Astrocyte (in vitro differentiated cells and primary cell): ENCODE measurements around the gene LAMA3. TPM values are rescaled to one million over a fixed set of nuclear protein-coding genes. Genes with fewer than 3 reads are reported as not detected.

Source experiments
- DNase-seq: peaks from one replicate; pipeline ENCODE4 v3.0.0-alpha.2; 2010; ENCODE audit warnings: low read depth
- FAIRE-seq: peaks from 2 replicates; lab custom pipeline; 2011; peaks lifted over from hg19 to GRCh38; lab: Jason Lieb, UNC
- H2AFZ ChIP-seq: 2 replicates; pipeline ENCODE4 v1.6.0; 2012; ENCODE audit warnings: low read depth, low read length, inconsistent platforms
- H3K27ac ChIP-seq: 2 replicates; pipeline ENCODE4 v1.5.1; 2011; ENCODE audit warnings: low read depth, low read length, inconsistent platforms
- H3K27me3 ChIP-seq: 2 replicates; pipeline ENCODE4 v1.6.0; 2011; ENCODE audit warnings: low read length, inconsistent platforms; ENCODE audit not compliant: insufficient read depth
- H3K36me3 ChIP-seq: 2 replicates; pipeline ENCODE4 v1.5.1; 2011; ENCODE audit warnings: low read length, inconsistent platforms; ENCODE audit not compliant: insufficient read depth
- H3K4me1 ChIP-seq: 2 replicates; pipeline ENCODE4 v1.5.1; 2011; ENCODE audit warnings: low read length, inconsistent platforms; ENCODE audit not compliant: insufficient read depth
- H3K4me2 ChIP-seq: 2 replicates; pipeline ENCODE4 v1.6.0; 2012; ENCODE audit warnings: low read length, inconsistent platforms
- H3K4me3 ChIP-seq: 2 replicates; pipeline ENCODE4 v1.5.1; 2011; ENCODE audit warnings: low read depth, mild to moderate bottlenecking, low read length, inconsistent platforms; ENCODE audit not compliant: insufficient read depth
- H3K79me2 ChIP-seq: 2 replicates; pipeline ENCODE4 v1.6.0; 2012; ENCODE audit warnings: mild to moderate bottlenecking, low read length, inconsistent platforms; ENCODE audit not compliant: insufficient read depth
- H3K9ac ChIP-seq: 2 replicates; pipeline ENCODE4 v1.6.0; 2012; ENCODE audit warnings: mild to moderate bottlenecking, low read length, inconsistent platforms
- H3K9me3 ChIP-seq: 2 replicates; pipeline ENCODE4 v1.5.1; 2012; ENCODE audit warnings: low read depth, mild to moderate bottlenecking, low read length, inconsistent platforms; ENCODE audit not compliant: insufficient read depth
- H4K20me1 ChIP-seq: 2 replicates; pipeline ENCODE4 v1.6.0; 2012; ENCODE audit warnings: low read length, inconsistent platforms; ENCODE audit not compliant: insufficient read depth
- H3K27ac Mint-ChIP-seq: one replicate; pipeline ENCODE4 v1.8.0; 2021; ENCODE audit warnings: mild to moderate bottlenecking, mixed read lengths; ENCODE audit not compliant: unreplicated experiment
- H3K27me3 Mint-ChIP-seq: one replicate; pipeline ENCODE4 v1.8.0; 2021; ENCODE audit warnings: low read depth, mixed read lengths; ENCODE audit not compliant: unreplicated experiment
- H3K36me3 Mint-ChIP-seq: one replicate; pipeline ENCODE4 v1.8.0; 2021; ENCODE audit warnings: low read depth, mixed read lengths; ENCODE audit not compliant: unreplicated experiment
- H3K4me1 Mint-ChIP-seq: one replicate; pipeline ENCODE4 v1.8.0; 2021; ENCODE audit warnings: low read depth, mixed read lengths; ENCODE audit not compliant: unreplicated experiment
- H3K4me3 Mint-ChIP-seq: one replicate; pipeline ENCODE4 v1.8.0; 2021; ENCODE audit warnings: mild to moderate bottlenecking, moderate library complexity, mixed read lengths; ENCODE audit not compliant: unreplicated experiment
- H3K9me3 Mint-ChIP-seq: one replicate; pipeline ENCODE4 v1.8.0; 2021; ENCODE audit warnings: mild to moderate bottlenecking, mixed read lengths; ENCODE audit not compliant: unreplicated experiment
- EZH2 ChIP-seq: IDR thresholded peaks from 2 replicates; pipeline ENCODE4 v1.6.1; 2012; ENCODE audit warnings: mild to moderate bottlenecking, low read length, inconsistent platforms; ENCODE audit not compliant: insufficient read depth
- total RNA-seq: library from RNA; stranded (reverse); gene quantifications from 2 replicates; pipeline ENCODE4 v1.2.1, GENCODE V29; 2021
- TF ChIP-seq, protein P1 (sequence below): IDR thresholded peaks from 2 replicates; pipeline ENCODE4 v1.5.1; 2011; ENCODE audit warnings: low read depth, mild to moderate bottlenecking, inconsistent platforms, low read length, moderate library complexity; ENCODE audit not compliant: insufficient read depth

Gene LAMA3
- total RNA-seq, 1 donor from 2014 or later, result 0.86 TPM

DNA sequence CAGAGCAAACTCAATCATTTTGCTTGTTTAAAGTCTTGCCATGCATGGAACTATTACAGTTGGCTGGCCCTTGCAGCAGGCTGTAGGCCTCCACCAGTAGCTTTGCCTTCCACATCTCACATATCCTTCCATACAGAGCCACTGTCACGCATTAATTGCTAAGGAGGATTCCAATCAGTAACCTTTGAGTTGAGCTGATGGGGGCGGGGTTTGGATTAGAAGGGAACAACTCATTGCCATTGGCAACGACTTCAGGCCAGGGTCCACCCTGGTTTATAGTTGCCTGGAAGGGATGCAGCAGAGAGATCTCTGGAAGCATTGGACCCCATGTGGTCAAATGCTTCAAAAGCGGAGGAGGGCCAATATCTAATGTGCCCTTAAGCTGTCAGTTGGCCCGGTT lies 262.0 kb downstream of the LAMA3 start:
- no peak for FAIRE-seq
- Histone ChIP-seq H2AFZ (no peak overlapping the region), H3K9me3 (no peaks in the 10 kb centered on the region), H3K9ac (no peak overlapping the region), H3K4me3 (no peak overlapping the region), H3K27me3 (peaks cover 9% of the 10 kb centered on the region), H3K79me2 (no peaks in the 10 kb centered on the region), H3K4me2 (no peak overlapping the region), H3K36me3 (no peaks in the 10 kb centered on the region), H3K4me1 (no peaks in the 10 kb centered on the region), H4K20me1 (no peaks in the 10 kb centered on the region), H3K27ac (no peak overlapping the region)
- H3K36me3 Mint-ChIP-seq, result no peaks in the 10 kb centered on the region
- DNase-seq, result no peak
- H3K27me3 Mint-ChIP-seq, result peaks cover 17% of the 10 kb centered on the region
- no peaks in the 10 kb centered on the region for H3K9me3 Mint-ChIP-seq
- H3K27ac Mint-ChIP-seq, result no peak overlapping the region
- no peak overlapping the region for H3K4me3 Mint-ChIP-seq
- H3K4me1 Mint-ChIP-seq, result no peaks in the 10 kb centered on the region
- no peak for TF ChIP-seq EZH2
- TF ChIP-seq, protein P1, sequence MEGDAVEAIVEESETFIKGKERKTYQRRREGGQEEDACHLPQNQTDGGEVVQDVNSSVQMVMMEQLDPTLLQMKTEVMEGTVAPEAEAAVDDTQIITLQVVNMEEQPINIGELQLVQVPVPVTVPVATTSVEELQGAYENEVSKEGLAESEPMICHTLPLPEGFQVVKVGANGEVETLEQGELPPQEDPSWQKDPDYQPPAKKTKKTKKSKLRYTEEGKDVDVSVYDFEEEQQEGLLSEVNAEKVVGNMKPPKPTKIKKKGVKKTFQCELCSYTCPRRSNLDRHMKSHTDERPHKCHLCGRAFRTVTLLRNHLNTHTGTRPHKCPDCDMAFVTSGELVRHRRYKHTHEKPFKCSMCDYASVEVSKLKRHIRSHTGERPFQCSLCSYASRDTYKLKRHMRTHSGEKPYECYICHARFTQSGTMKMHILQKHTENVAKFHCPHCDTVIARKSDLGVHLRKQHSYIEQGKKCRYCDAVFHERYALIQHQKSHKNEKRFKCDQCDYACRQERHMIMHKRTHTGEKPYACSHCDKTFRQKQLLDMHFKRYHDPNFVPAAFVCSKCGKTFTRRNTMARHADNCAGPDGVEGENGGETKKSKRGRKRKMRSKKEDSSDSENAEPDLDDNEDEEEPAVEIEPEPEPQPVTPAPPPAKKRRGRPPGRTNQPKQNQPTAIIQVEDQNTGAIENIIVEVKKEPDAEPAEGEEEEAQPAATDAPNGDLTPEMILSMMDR, result no peak

DNA sequence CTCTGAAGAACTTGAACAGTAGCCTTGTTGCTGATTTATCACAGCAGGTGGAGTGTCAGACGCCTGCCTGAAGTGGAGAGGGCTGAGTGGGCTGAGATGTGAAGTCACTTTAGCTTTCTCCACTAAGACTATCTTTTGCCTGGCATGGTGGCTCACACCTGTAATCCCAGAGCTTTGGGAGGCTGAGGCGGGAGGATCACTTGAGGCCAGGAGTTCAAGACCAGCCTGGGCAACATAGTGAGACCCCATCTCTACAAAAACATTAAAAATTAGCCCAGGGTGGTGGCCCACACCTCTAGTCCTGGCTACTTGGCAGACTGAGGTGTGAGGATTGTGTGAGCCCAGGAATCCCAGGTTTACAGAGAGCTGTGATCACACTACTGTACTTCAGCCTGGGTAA lies 264.7 kb downstream of the LAMA3 start:
- no peaks in the 10 kb centered on the region for H3K4me1 Mint-ChIP-seq
- peaks cover 24% of the 10 kb centered on the region for H3K27me3 Mint-ChIP-seq
- no peak overlapping the region for H2AFZ ChIP-seq
- no peaks in the 10 kb centered on the region for H3K36me3 ChIP-seq
- no peaks in the 10 kb centered on the region for H3K4me1 ChIP-seq
- H3K27me3 ChIP-seq, result peaks cover 9% of the 10 kb centered on the region
- no peaks in the 10 kb centered on the region for H3K36me3 Mint-ChIP-seq
- H3K9me3 ChIP-seq, result no peaks in the 10 kb centered on the region
- H3K27ac Mint-ChIP-seq, result no peak overlapping the region
- H3K27ac ChIP-seq, result no peak overlapping the region
- TF ChIP-seq EZH2, result no peak
- no peak overlapping the region for H3K4me3 ChIP-seq
- DNase-seq (no peak), FAIRE-seq (no peak)
- H4K20me1 ChIP-seq, result no peaks in the 10 kb centered on the region
- no peak overlapping the region for H3K4me3 Mint-ChIP-seq
- H3K9ac ChIP-seq, result no peak overlapping the region
- H3K9me3 Mint-ChIP-seq, result no peaks in the 10 kb centered on the region
- no peak overlapping the region for H3K4me2 ChIP-seq
- H3K79me2 ChIP-seq, result no peaks in the 10 kb centered on the region

DNA sequence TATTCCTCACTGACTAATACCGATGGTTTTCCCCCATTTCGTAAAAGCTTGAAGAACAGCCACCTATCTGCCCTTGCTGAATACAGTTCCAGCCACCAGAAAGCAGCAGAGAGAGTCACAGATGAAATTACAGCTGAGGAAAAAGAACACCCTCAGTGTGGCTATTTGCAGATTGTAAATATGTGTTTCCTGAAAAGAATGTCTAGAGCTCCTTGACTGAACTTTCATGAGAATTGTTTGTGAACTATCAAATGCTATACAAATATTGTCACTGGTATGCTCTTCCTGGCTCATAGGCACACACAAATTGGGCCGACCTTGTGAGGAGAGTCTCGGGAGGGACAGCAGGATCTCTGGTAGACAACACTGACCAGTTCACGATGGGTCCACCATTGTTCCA lies 267.2 kb downstream of the LAMA3 start:
- no peak for FAIRE-seq
- TF ChIP-seq EZH2, result no peak
- TF ChIP-seq, protein P1, result no peak

More for the DNA sequence above, 267.2 kb downstream of the LAMA3 start:
- Histone ChIP-seq H3K4me1 (no peaks in the 10 kb centered on the region), H3K27me3 (peaks cover 8% of the 10 kb centered on the region), H3K27ac (no peak overlapping the region), H4K20me1 (no peaks in the 10 kb centered on the region), H3K9me3 (no peaks in the 10 kb centered on the region), H3K79me2 (no peaks in the 10 kb centered on the region), H3K36me3 (no peaks in the 10 kb centered on the region), H3K4me3 (no peak overlapping the region), H2AFZ (no peak overlapping the region), H3K4me2 (no peak overlapping the region), H3K9ac (no peak overlapping the region)
- no peak for DNase-seq
- H3K27me3 Mint-ChIP-seq, result peaks cover 24% of the 10 kb centered on the region
- no peaks in the 10 kb centered on the region for H3K4me1 Mint-ChIP-seq
- H3K27ac Mint-ChIP-seq, result no peak overlapping the region
- H3K4me3 Mint-ChIP-seq, result no peak overlapping the region
- H3K9me3 Mint-ChIP-seq, result no peaks in the 10 kb centered on the region
- H3K36me3 Mint-ChIP-seq, result no peaks in the 10 kb centered on the region
